WI38 (cell line): ENCODE measurements around the gene RSBN1L.

Experiments
- H3K4me3 ChIP-seq: 2 replicates; pipeline ENCODE4 v1.5.1; 2011; ENCODE audit warnings: low read depth, mild to moderate bottlenecking, control low read depth, low read length
- CTCF ChIP-seq: IDR thresholded peaks from 2 replicates; pipeline ENCODE4 v1.5.1; 2012; ENCODE audit warnings: low read depth, mild to moderate bottlenecking, control low read depth, low read length

Gene RSBN1L

GRCh38 chr7:77745746-77746145 lies 49.5 kb downstream of the RSBN1L start:
- no peak overlapping the region for H3K4me3 ChIP-seq
- TF ChIP-seq CTCF: no peak

DNA sequence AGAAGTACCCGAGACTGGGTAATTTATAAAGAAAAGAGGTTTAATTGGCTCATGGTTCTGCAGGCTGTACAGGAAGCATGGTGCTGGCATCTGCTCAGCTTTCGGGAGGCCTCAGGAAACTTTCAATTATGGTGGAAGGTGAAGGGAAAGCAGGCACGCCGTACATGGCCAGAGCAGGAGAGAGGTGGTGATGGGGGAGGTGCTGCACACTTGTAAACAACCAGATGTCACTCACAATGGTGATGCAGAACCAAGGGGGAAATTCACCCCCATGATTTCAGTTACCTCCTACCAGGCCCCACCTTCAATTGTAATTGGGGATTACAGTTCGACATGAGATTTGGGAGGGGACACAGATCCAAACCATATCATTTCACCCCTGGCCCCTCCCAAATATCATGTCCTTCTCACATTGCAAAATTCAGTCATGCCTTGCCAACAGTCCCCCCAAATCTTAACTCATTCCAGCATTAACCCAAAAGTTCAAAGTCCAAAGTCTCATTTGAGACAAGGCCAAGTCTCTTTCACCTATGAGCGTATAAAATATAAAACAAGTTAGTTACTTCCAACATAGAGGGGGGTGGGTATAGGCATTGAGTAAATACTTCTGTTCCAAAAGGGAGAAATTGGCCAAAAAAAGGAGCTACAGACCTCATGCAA lies 50.0 kb downstream of the RSBN1L start:
- TF ChIP-seq CTCF: no peak
- H3K4me3 ChIP-seq: no peak overlapping the region

DNA sequence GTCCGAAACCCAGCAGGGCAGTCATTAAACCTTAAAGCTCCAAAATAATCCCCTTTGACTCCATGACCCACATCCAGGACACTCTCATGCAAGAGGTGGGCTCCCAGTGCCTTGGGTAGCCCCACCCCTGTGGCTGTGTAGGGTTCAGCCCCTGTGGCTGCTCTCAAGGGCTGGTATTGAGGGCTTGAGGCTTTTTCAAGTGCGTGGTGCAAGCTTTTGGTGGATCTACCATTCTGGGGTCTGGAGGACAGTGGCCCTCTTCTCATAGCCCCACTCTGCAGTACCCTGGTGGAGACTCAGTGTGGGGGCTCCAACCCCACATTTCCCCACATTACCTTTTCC lies 50.5 kb downstream of the RSBN1L start:
- TF ChIP-seq CTCF: no peak
- H3K4me3 ChIP-seq: no peak overlapping the region

DNA sequence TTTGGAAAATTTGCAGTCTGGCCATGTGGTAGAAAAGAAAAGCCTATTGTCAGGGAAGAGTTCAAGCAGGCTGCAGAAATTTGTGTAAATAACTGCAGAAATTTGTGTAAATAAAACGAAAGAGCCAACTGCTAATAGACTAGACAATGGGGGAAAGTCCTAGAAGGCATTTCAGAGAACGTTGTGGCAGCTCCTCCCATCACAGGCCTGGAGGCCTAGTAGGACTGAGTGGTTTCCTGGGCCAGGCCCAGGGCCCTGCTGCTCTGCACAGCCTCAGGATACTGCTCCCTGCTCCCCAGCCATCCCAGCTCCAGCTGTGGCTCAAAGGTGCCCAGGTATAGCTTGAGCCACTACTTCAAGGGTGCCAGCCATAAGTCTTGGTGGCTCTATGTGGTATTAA lies 50.9 kb downstream of the RSBN1L start:
- no peak for TF ChIP-seq CTCF

GRCh38 chr7:77747718-77748117 lies 51.5 kb downstream of the RSBN1L start:
- no peak for TF ChIP-seq CTCF
- no peak overlapping the region for H3K4me3 ChIP-seq

More for the DNA sequence above, 50.9 kb downstream of the RSBN1L start:
- no peak overlapping the region for H3K4me3 ChIP-seq

DNA sequence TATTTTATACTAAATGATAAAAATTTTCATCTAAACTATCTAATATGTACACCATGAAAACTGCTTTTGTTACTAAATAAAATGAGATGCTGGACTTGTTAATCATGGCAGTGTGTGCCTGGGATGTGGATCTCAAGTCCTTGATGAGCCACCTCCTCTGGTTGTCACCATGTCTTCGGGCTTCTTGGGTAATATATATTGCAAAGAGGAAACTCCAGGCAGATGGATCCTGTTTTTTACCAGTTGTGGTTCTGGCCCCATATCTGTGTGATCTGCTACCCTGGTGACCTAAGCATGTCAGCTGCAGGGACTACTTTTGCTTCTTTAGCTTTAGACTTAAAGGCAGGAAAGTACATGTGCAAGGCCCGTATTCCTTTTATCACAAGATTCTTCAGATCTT lies 55.8 kb downstream of the RSBN1L start:
- H3K4me3 ChIP-seq: no peak overlapping the region
- no peak for TF ChIP-seq CTCF

- TF ChIP-seq CTCF: no peak
- no peak overlapping the region for H3K4me3 ChIP-seq
These were observed 56.9 kb downstream of the RSBN1L start for GRCh38 chr7:77753173-77753572.
